ENCODE results near the gene COL17A1. TPM values are rescaled to one million over a fixed set of nuclear protein-coding genes. Genes with fewer than 3 reads are reported as not detected.
A peak's percentile ranks its signal among the peaks of the same experiment; 100 is the strongest.

Gene COL17A1
- total RNA-seq, 4 donors from 2014 or later = under 0.01 to 0.59 (median 0.22) TPM; not detected in 1

DNA sequence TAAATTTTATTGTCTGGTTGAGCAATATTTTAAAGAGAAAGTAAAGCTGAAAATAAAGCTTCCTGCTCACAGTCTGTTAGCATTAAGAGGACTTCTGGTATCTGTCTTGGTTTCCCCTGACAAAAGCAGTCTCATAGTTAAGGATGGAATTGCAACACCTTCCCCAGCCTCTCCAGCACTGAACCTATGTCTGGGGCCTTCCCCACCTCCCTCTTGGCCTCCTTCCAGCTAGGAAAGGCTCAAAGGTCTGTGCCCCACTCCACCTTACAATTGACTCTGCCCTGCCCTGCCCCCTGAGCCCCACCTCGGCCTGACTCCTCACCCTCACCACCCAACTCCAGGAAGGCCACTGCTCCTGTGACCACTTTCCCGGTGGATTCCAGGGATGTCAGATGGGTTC lies 33.2 kb downstream of the COL17A1 start:
- Histone ChIP-seq H3K4me3 (no peak overlapping the region), H3K27ac (peak overlapping the region in 1 of 4 donors; percentile 64), H3K9me3 (no peaks in the 10 kb centered on the region), H3K36me3 (no peaks in the 10 kb centered on the region), H3K27me3 (no peaks in the 10 kb centered on the region), H3K4me1 (no peaks in the 10 kb centered on the region)
- TF ChIP-seq POLR2A (IDR thresholded peaks at IDR 0.05) = no peak
- no peak for TF ChIP-seq EP300 (IDR thresholded peaks at IDR 0.05)
- TF ChIP-seq, protein P1, sequence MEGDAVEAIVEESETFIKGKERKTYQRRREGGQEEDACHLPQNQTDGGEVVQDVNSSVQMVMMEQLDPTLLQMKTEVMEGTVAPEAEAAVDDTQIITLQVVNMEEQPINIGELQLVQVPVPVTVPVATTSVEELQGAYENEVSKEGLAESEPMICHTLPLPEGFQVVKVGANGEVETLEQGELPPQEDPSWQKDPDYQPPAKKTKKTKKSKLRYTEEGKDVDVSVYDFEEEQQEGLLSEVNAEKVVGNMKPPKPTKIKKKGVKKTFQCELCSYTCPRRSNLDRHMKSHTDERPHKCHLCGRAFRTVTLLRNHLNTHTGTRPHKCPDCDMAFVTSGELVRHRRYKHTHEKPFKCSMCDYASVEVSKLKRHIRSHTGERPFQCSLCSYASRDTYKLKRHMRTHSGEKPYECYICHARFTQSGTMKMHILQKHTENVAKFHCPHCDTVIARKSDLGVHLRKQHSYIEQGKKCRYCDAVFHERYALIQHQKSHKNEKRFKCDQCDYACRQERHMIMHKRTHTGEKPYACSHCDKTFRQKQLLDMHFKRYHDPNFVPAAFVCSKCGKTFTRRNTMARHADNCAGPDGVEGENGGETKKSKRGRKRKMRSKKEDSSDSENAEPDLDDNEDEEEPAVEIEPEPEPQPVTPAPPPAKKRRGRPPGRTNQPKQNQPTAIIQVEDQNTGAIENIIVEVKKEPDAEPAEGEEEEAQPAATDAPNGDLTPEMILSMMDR (IDR thresholded peaks at IDR 0.05) = no peak
- no peak for DNase-seq (ENCODE audit: low spot score in 2 of 2)
- 78 to 88% methylated on average over 2 of the region's 2 CpGs for WGBS, 2 donors

DNA sequence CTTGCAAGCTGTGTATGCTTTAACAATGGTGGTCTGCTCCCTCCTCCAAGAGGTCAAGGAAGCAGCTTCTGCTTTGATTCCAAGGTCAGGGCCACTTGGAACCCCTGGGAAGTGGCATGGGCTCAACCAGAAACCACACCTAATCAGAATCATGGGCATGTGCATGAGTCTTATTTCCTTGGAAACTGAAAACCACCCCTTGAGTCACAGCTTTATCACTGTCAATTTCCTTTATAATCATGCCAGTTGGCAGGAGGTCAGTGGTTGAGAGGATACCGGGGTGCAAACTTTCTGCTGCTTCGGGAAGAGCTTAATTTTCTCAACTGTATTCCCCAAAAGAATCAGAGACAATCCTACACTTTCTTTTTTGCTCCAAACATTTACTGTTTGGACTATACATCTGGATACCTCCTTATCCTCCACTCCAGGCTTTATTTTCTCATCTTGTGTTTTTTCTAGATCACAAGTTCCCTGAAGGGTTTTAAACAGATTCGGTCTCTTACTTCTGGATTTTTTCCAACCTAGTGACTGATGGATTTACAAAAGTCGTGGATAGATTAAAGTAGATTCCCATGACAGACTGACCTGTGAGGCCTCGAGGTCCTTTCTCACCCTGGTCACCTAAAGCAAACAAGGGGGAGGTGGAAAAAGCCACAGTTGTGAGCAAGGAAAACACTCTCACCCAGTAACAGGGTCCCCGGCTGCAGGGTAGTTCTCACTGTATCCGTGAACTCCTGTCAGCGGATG lies 36.0 kb downstream of the COL17A1 start:
- TF ChIP-seq EP300 (IDR thresholded peaks at IDR 0.05) = peak in 1 of 2 donors; percentile 9
- TF ChIP-seq, protein P1 (IDR thresholded peaks at IDR 0.05) = no peak
- no peak for DNase-seq (ENCODE audit: low spot score in 2 of 2)
- Histone ChIP-seq H3K4me1 (no peaks in the 10 kb centered on the region), H3K27me3 (no peaks in the 10 kb centered on the region), H3K9me3 (no peaks in the 10 kb centered on the region), H3K36me3 (no peaks in the 10 kb centered on the region), H3K27ac (no peak overlapping the region), H3K4me3 (no peak overlapping the region)
- WGBS, 2 donors = 56 to 58% methylated on average over 8 of the region's 8 CpGs

DNA sequence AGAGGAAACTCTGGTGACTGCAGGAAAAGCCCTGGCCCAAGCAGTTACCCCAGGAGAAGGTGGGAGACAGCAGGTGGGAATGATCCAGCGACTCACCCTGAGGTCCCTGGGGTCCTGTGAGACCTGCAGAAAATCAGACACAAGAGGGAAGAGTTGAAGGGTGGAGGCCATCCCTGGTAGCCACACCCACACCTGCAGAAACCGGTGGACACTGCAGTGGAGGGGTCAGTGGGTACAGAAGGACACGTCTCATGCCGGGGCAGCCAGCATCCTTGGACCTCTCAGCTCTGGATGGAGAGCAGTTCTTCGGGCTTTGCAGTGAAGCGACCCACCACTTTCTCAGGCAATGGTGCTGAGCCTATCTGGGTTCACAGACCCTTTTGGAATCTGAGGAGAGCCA lies 39.0 kb downstream of the COL17A1 start:
- WGBS, 2 donors = 84 to 87% methylated on average over 6 of the region's 6 CpGs
- no peak for DNase-seq (ENCODE audit: low spot score in 2 of 2)
- Histone ChIP-seq H3K36me3 (no peaks in the 10 kb centered on the region), H3K4me3 (no peak overlapping the region), H3K27me3 (no peaks in the 10 kb centered on the region), H3K4me1 (no peaks in the 10 kb centered on the region), H3K9me3 (no peaks in the 10 kb centered on the region), H3K27ac (no peak overlapping the region)
- no peak for TF ChIP-seq EP300 (IDR thresholded peaks at IDR 0.05)
- no peak for TF ChIP-seq POLR2A (IDR thresholded peaks at IDR 0.05)
- TF ChIP-seq, protein P1 (IDR thresholded peaks at IDR 0.05) = no peak

DNA sequence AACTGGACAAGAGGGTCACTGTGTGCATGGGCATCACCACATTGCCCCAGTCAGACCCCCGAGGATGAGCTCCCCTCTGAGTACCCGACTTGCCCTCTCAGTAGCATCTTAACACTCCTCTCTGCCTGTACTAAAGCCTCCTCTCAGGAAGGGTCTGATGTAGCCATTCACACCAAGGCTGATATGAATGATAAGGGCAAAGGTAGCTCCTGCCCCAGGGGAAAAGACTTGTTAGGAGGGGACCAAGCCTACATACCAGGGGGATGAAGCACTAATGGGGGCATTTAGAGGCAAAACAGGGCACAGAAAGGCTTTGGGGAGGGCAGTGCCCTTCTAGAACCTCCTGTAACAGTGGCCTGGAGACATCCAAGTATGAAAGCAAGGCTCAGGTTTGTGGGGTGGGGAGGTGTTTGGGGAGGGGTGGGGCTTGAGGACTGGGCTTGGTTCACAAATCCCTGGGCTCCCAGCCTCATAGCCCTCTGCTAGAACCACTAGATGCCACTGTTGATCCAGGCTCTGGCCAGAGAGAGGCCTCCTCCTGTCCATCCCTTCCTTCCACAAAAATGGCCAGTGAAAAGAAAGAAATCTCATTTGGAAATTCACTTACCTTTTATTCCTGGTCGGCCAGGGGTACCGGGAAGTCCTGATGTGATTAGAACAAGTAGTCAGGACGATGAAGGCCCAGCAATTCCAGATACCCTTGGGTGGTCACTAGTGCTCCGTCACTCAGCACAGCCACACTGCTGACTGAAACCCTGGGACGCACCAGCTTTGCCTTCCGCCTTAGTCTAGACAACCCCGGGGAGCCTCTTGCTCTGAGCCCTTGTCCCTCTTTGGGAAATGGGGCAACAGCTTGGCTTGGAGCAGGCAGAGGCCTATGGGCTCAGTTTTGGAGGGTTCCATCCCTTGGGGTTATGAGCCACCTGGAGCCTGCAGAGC lies 40.3 kb downstream of the COL17A1 start:
- no peak for DNase-seq (ENCODE audit: low spot score in 2 of 2)

More for the DNA sequence above, 40.3 kb downstream of the COL17A1 start:
- Histone ChIP-seq H3K4me3 (no peak overlapping the region), H3K27ac (no peak overlapping the region), H3K36me3 (no peaks in the 10 kb centered on the region), H3K27me3 (no peaks in the 10 kb centered on the region), H3K9me3 (no peaks in the 10 kb centered on the region), H3K4me1 (no peaks in the 10 kb centered on the region)
- WGBS, 2 donors = 65 to 74% methylated on average over 8 to 9 of the region's 9 CpGs
- TF ChIP-seq POLR2A (IDR thresholded peaks at IDR 0.05) = no peak
- TF ChIP-seq, protein P1 (IDR thresholded peaks at IDR 0.05) = peak in 4 of 5 experiments; percentile 33 to 52 (median 39)
